ENCODE results near the gene ARL4A.

ARL4A gene

GRCh38 chr7:12727455-12728191 is 40.2 kb downstream of the ARL4A start:
- FAIRE-seq = no peak

- FAIRE-seq = no peak
Measured at GRCh38 chr7:12728192-12728538, 40.7 kb downstream of the ARL4A start.

DNA sequence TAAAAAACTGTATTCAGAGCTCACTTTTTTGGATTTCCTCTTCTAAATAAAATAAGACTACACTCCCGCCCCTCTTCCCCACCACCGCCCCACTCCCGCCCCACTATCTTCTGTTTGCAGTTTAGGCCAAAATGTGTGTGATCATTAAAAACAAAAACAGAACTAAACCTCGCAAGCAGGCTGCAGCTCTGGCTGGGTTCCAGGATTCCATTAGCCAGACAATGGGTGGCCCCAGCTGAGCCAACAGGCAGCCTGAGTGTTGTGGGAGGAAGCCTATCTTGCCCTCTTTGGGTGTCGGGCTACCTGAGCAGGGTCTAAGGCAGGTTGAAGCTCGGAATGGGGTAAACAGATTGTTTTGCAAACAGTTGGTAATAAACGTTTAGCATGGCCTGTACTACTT is 41.7 kb downstream of the ARL4A start:
- no peak for FAIRE-seq

- no peak for FAIRE-seq
Measured at GRCh38 chr7:12730523-12730922, 43.1 kb downstream of the ARL4A start.

GRCh38 chr7:12731214-12731656 is 43.8 kb downstream of the ARL4A start:
- FAIRE-seq = no peak

DNA sequence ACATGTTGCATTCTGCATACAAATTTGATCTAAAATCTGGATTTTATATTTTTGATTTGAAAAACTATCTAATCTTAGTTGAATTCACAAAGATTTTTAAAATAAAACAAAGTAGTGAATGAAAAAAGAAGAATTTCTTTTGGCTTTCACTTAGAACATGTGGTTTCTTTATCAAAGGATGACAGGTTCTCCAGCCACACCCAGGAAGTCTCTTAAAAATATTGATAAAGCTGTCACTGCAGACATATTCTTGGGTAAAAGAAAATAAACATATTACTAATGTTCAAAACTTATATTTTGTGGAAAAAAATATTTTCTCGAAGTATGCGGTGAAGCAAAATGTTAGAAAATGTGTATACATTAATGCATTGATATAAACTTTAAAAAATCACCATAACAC is 44.3 kb downstream of the ARL4A start:
- FAIRE-seq = peak; percentile 43

DNA sequence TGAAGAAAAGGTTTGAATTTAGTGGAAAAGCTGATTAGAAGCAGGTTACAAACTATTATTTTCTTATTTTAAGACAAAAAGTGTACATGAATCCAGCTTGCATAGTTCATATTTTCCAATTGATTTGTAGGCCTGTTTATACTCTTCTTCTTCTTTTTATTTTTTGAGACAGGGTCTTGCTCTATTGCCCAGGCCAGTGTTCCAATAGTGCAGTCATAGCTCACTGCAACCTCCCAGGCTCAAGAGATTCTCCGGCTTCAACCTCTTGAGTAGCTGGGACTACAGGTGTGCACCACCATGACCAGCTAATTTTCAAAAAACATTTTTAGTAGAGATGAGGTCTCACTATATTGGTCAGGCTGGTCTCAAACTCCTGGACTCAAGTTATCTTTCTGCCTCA is 45.0 kb downstream of the ARL4A start:
- no peak for FAIRE-seq

DNA sequence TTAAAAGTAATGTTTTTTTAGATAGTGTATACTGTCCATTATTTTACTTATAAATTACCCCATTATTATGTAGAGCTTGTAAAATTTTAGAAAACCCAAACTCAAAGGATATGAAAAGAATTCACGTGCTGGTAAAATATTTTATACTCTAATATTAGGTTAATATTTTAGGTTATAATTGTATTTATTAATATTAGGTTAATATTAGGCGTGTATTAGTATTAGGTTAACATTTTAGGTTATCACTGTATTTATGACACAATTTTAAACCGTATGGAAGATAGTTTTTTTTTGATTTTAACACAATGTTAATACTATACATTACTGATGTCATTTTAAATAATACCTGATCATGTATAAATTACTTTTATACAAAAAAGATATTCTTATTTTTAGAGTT is 48.5 kb downstream of the ARL4A start:
- FAIRE-seq = no peak

- no peak for FAIRE-seq
Measured at GRCh38 chr7:12737373-12737772, 49.9 kb downstream of the ARL4A start.

DNA sequence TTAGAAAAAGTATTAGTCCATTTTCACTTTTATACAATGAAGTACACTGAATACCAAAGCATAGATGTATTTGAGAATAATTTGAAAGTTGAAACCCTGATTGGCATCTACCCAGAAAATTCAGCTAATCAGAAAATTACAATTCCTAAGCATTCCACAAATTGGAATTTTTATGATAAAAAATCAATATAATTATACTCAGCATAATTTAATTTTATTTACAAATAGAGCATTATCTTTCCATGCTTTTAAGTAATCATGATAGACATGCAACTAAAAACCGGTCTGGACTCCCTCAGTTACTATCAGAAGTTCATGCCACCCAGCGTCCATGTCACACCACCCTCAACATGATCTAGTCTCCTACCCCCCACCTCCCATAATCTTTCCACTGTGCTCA is 50.4 kb downstream of the ARL4A start:
- no peak for FAIRE-seq

DNA sequence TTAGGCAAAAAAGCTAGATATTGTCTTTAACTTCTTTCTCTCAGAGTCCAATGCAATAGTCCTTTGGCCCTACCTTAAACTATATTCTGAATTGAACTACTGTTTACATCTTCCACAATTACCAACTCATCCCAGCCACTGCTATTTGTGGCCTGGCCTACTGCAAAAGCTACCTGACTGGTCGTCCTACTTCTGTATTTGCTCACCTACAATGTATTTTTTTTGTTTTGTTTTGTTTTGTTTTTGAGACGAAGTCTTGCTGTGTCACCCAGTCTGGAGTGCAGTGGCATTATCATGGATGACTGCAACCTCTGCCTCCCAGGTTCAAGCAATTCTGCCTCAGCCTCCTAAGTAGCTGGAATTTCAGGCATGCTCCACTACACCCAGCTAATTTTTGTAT is 51.2 kb downstream of the ARL4A start:
- no peak for FAIRE-seq

Data from colon (tissue), 2 donors.